ENCODE measurements around the gene EML4. TPM values are rescaled to one million over a fixed set of nuclear protein-coding genes. Genes with fewer than 3 reads are reported as not detected.

EML4 gene
- total RNA-seq, 3 donors from 2014 or later (not counting 1 experiment from before 2014, with no cell fraction given), result 88.4 to 136 (median 91.5) TPM

- no peak for TF ChIP-seq CTCF (IDR thresholded peaks at IDR 0.05)
- no peak for ATAC-seq
- H3K36me3 Mint-ChIP-seq, result no peaks in the 10 kb centered on the region
- DNase-seq, result no peak
- peaks cover 12% of the 10 kb centered on the region for H3K4me1 ChIP-seq (ENCODE audit: control insufficient read depth, insufficient read depth, low read length)
- H3K27me3 ChIP-seq (ENCODE audit: control insufficient read depth, insufficient read depth, low read length), result no peaks in the 10 kb centered on the region
- no peak overlapping the region for H3K27ac ChIP-seq (ENCODE audit: low read length)
- no peak overlapping the region for H3K4me3 ChIP-seq (ENCODE audit: low read length)
- H3K4me3 Mint-ChIP-seq, result no peak overlapping the region
- no peaks in the 10 kb centered on the region for H3K9me3 Mint-ChIP-seq
- H3K9me3 ChIP-seq (ENCODE audit: control insufficient read depth, insufficient read depth, low read length), result no peaks in the 10 kb centered on the region
- no peaks in the 10 kb centered on the region for H3K27me3 Mint-ChIP-seq (ENCODE audit: low read depth in 2 of 2)
- H3K36me3 ChIP-seq (ENCODE audit: control insufficient read depth, insufficient read depth, low read length), result peaks cover 3% of the 10 kb centered on the region
- intact Hi-C loops (cut with micrococcal nuclease), result no loop called here
- 92% methylated on average over 7 of the region's 10 CpGs for WGBS (ENCODE audit: insufficient coverage)
- peaks cover 22 to 49% of the 10 kb centered on the region in 2 donors for H3K4me1 Mint-ChIP-seq
- no peak overlapping the region for H3K27ac Mint-ChIP-seq
Observed at GRCh38 chr2:42176992-42177738, 8.0 kb downstream of the EML4 start.

GRCh38 chr2:42178335-42178734 lies 9.2 kb downstream of the EML4 start:
- no peaks in the 10 kb centered on the region for H3K27me3 ChIP-seq (ENCODE audit: control insufficient read depth, insufficient read depth, low read length)
- Mint-ChIP-seq H3K27ac (no peak overlapping the region), H3K9me3 (no peaks in the 10 kb centered on the region), H3K4me1 (peaks cover 30 to 49% of the 10 kb centered on the region in 2 donors), H3K36me3 (no peaks in the 10 kb centered on the region), H3K27me3 (ENCODE audit: low read depth in 2 of 2) (no peaks in the 10 kb centered on the region), H3K4me3 (no peak overlapping the region)
- no peak for DNase-seq
- TF ChIP-seq CTCF (IDR thresholded peaks at IDR 0.05), result no peak
- intact Hi-C loops (cut with micrococcal nuclease), result no loop called here
- H3K36me3 ChIP-seq (ENCODE audit: control insufficient read depth, insufficient read depth, low read length), result peaks cover 3% of the 10 kb centered on the region
- H3K4me1 ChIP-seq (ENCODE audit: control insufficient read depth, insufficient read depth, low read length), result peaks cover 17% of the 10 kb centered on the region
- no peak for ATAC-seq
- H3K27ac ChIP-seq (ENCODE audit: low read length), result no peak overlapping the region
- WGBS (ENCODE audit: insufficient coverage), result 94% methylated on average over 6 of the region's 6 CpGs
- no peak overlapping the region for H3K4me3 ChIP-seq (ENCODE audit: low read length)
- no peaks in the 10 kb centered on the region for H3K9me3 ChIP-seq (ENCODE audit: control insufficient read depth, insufficient read depth, low read length)

- H3K27me3 ChIP-seq (ENCODE audit: control insufficient read depth, insufficient read depth, low read length), result no peaks in the 10 kb centered on the region
- no peak for DNase-seq
- H3K36me3 ChIP-seq (ENCODE audit: control insufficient read depth, insufficient read depth, low read length), result peaks cover 3% of the 10 kb centered on the region
- no peak overlapping the region for H3K4me3 ChIP-seq (ENCODE audit: low read length)
- Mint-ChIP-seq H3K27me3 (ENCODE audit: low read depth in 2 of 2) (no peaks in the 10 kb centered on the region), H3K4me3 (no peak overlapping the region), H3K9me3 (no peaks in the 10 kb centered on the region), H3K27ac (no peak overlapping the region), H3K36me3 (no peaks in the 10 kb centered on the region), H3K4me1 (peaks cover 44 to 62% of the 10 kb centered on the region in 2 donors)
- intact Hi-C loops (cut with micrococcal nuclease), result no loop called here
- no peaks in the 10 kb centered on the region for H3K9me3 ChIP-seq (ENCODE audit: control insufficient read depth, insufficient read depth, low read length)
- no peak for TF ChIP-seq CTCF (IDR thresholded peaks at IDR 0.05)
- peaks cover 18% of the 10 kb centered on the region for H3K4me1 ChIP-seq (ENCODE audit: control insufficient read depth, insufficient read depth, low read length)
- H3K27ac ChIP-seq (ENCODE audit: low read length), result no peak overlapping the region
- ATAC-seq, result no peak
Observed at GRCh38 chr2:42180300-42180699, 11.1 kb downstream of the EML4 start.

Measured in natural killer cell (primary cell).